DND-41 (cell line): ENCODE measurements around the gene OR8B3.

Experiments used
- ATAC-seq: fragments of 200-7000 bp; cut with Tn5 transposase; 3 replicates; pipeline ENCODE4 v1.9.1; 2021; ENCODE audit warnings: low read depth; ENCODE audit not compliant: insufficient read depth
- DNase-seq: peaks from one replicate; pipeline ENCODE4 v3.0.0-alpha.2; 2020
- H2AFZ ChIP-seq: 2 replicates; pipeline ENCODE4 v1.6.0; 2012; ENCODE audit warnings: low read depth, low read length
- H3K27ac ChIP-seq: 2 replicates; pipeline ENCODE4 v1.5.1; 2012; ENCODE audit warnings: low read length, inconsistent platforms
- H3K27me3 ChIP-seq: fragments of 200-600 bp; sonication (generic); 2 replicates; pipeline ENCODE4 v1.6.0; 2012; ENCODE audit warnings: low read length, mild to moderate bottlenecking, inconsistent platforms; ENCODE audit not compliant: insufficient read depth, poor library complexity
- H3K36me3 ChIP-seq: 2 replicates; pipeline ENCODE4 v1.5.1; 2012; ENCODE audit warnings: low read length, inconsistent platforms; ENCODE audit not compliant: insufficient read depth
- H3K4me1 ChIP-seq: 2 replicates; pipeline ENCODE4 v1.5.1; 2012; ENCODE audit warnings: mild to moderate bottlenecking, low read length; ENCODE audit not compliant: insufficient read depth
- H3K4me2 ChIP-seq: 2 replicates; pipeline ENCODE4 v1.6.0; 2012; ENCODE audit warnings: mild to moderate bottlenecking, moderate library complexity, low read length, inconsistent platforms; ENCODE audit not compliant: insufficient read depth
- H3K4me3 ChIP-seq, 2 experiments: fragments of 200-600 bp in 1 of 2; shearing (Covaris generic) in 1 of 2; 2 replicates each; pipeline ENCODE4 v1.5.1; 2012 to 2016; ENCODE audit warnings: inconsistent platforms in 2 of 2, low read length in 2 of 2, mild to moderate bottlenecking in 2 of 2, low read depth in 1 of 2, moderate library complexity in 1 of 2
- H3K79me2 ChIP-seq: 2 replicates; pipeline ENCODE4 v1.6.0; 2012; ENCODE audit warnings: low read length, inconsistent platforms; ENCODE audit not compliant: insufficient read depth
- H3K9ac ChIP-seq: 2 replicates; pipeline ENCODE4 v1.6.0; 2012; ENCODE audit warnings: low read depth, mild to moderate bottlenecking, inconsistent platforms, low read length, moderate library complexity
- H3K9me3 ChIP-seq: 2 replicates; pipeline ENCODE4 v1.5.1; 2012; ENCODE audit warnings: low read length, moderate library complexity, mild to moderate bottlenecking, inconsistent platforms; ENCODE audit not compliant: insufficient read depth, severe bottlenecking
- H4K20me1 ChIP-seq: 2 replicates; pipeline ENCODE4 v1.6.0; 2012; ENCODE audit warnings: low read length; ENCODE audit not compliant: insufficient read depth
- EZH2 ChIP-seq: IDR thresholded peaks from 3 replicates; pipeline ENCODE4 v1.6.1; 2012; ENCODE audit warnings: borderline replicate concordance, low read depth, mild to moderate bottlenecking, moderate library complexity, low read length, inconsistent platforms; ENCODE audit not compliant: severe bottlenecking
- TF ChIP-seq, protein P1 (sequence below): IDR thresholded peaks from 2 replicates; pipeline ENCODE4 v1.5.1; 2012; ENCODE audit warnings: borderline replicate concordance, low read length, moderate library complexity, mild to moderate bottlenecking; ENCODE audit not compliant: poor library complexity, severe bottlenecking; ENCODE audit errors: extremely low read depth

Gene OR8B3

GRCh38 chr11:124346311-124346955 lies 52.4 kb downstream of the OR8B3 start:
- no peak overlapping the region for H3K4me2 ChIP-seq
- H3K27me3 ChIP-seq = no peaks in the 10 kb centered on the region
- no peak overlapping the region for H3K4me3 ChIP-seq
- DNase-seq (no peak), ATAC-seq (no peak)
- H3K36me3 ChIP-seq = no peaks in the 10 kb centered on the region
- H3K27ac ChIP-seq = no peak overlapping the region
- no peaks in the 10 kb centered on the region for H4K20me1 ChIP-seq
- H3K9ac ChIP-seq = no peak overlapping the region
- TF ChIP-seq EZH2 = no peak
- TF ChIP-seq, protein P1, sequence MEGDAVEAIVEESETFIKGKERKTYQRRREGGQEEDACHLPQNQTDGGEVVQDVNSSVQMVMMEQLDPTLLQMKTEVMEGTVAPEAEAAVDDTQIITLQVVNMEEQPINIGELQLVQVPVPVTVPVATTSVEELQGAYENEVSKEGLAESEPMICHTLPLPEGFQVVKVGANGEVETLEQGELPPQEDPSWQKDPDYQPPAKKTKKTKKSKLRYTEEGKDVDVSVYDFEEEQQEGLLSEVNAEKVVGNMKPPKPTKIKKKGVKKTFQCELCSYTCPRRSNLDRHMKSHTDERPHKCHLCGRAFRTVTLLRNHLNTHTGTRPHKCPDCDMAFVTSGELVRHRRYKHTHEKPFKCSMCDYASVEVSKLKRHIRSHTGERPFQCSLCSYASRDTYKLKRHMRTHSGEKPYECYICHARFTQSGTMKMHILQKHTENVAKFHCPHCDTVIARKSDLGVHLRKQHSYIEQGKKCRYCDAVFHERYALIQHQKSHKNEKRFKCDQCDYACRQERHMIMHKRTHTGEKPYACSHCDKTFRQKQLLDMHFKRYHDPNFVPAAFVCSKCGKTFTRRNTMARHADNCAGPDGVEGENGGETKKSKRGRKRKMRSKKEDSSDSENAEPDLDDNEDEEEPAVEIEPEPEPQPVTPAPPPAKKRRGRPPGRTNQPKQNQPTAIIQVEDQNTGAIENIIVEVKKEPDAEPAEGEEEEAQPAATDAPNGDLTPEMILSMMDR = no peak
- no peaks in the 10 kb centered on the region for H3K79me2 ChIP-seq
- H3K9me3 ChIP-seq = no peaks in the 10 kb centered on the region
- no peaks in the 10 kb centered on the region for H3K4me1 ChIP-seq
- H2AFZ ChIP-seq = no peak overlapping the region
